ENCODE results near the gene SPTB.

- no peak for TF ChIP-seq POLR2A (IDR thresholded peaks at IDR 0.05; ENCODE audit: low read length)
- no peak for TF ChIP-seq GATA1 (IDR thresholded peaks at IDR 0.05; ENCODE audit: low read depth, low read length)
Observed at GRCh38 chr14:64731141-64731581, 148.5 kb downstream of the SPTB start.
